ENCODE results near the gene KIT. TPM values are rescaled to one million over a fixed set of nuclear protein-coding genes. Genes with fewer than 3 reads are reported as not detected.

Gene KIT
- total RNA-seq, 1 donor from 2014 or later, result 28.5 TPM

- H3K27ac ChIP-seq, result no peak overlapping the region
- no peak overlapping the region for H3K4me3 ChIP-seq
- DNase-seq (no peak), ATAC-seq (no peak)
- H3K9me3 ChIP-seq, result no peaks in the 10 kb centered on the region
- H3K36me3 ChIP-seq, result no peaks in the 10 kb centered on the region
- H3K27me3 ChIP-seq (ENCODE audit: low read depth), result peaks cover 30% of the 10 kb centered on the region
- intact Hi-C loops (cut with DNase I), result no loop called here
- TF ChIP-seq CTCF (IDR thresholded peaks at IDR 0.05), result no peak
- H3K4me1 ChIP-seq, result peaks cover 25% of the 10 kb centered on the region
Measured at GRCh38 chr4:54662901-54663585, 5.3 kb downstream of the KIT start.

- TF ChIP-seq CTCF (IDR thresholded peaks at IDR 0.05), result no peak
- no peaks in the 10 kb centered on the region for H3K9me3 ChIP-seq
- H3K4me3 ChIP-seq, result no peak overlapping the region
- H3K27me3 ChIP-seq (ENCODE audit: low read depth), result peaks cover 19% of the 10 kb centered on the region
- intact Hi-C loops (cut with DNase I), result no loop called here
- no peak for DNase-seq
- H3K4me1 ChIP-seq, result peaks cover 11% of the 10 kb centered on the region
- ATAC-seq, result no peak
- H3K27ac ChIP-seq, result no peak overlapping the region
- H3K36me3 ChIP-seq, result no peaks in the 10 kb centered on the region
Measured at GRCh38 chr4:54664400-54664799, 6.6 kb downstream of the KIT start.

- ATAC-seq, result no peak
- Histone ChIP-seq H3K4me1 (no peaks in the 10 kb centered on the region), H3K9me3 (no peaks in the 10 kb centered on the region), H3K36me3 (no peaks in the 10 kb centered on the region), H3K27ac (no peak overlapping the region), H3K27me3 (ENCODE audit: low read depth) (no peaks in the 10 kb centered on the region), H3K4me3 (no peak overlapping the region)
- intact Hi-C loops (cut with DNase I), result no loop called here
- no peak for DNase-seq
- no peak for TF ChIP-seq CTCF (IDR thresholded peaks at IDR 0.05)
Measured at GRCh38 chr4:54668014-54668611, 10.4 kb downstream of the KIT start.

- DNase-seq (no peak), ATAC-seq (no peak)
- no peaks in the 10 kb centered on the region for H3K4me1 ChIP-seq
- no peaks in the 10 kb centered on the region for H3K36me3 ChIP-seq
- H3K27ac ChIP-seq, result no peak overlapping the region
- H3K9me3 ChIP-seq, result no peaks in the 10 kb centered on the region
- no peak for TF ChIP-seq CTCF (IDR thresholded peaks at IDR 0.05)
- intact Hi-C loops (cut with DNase I), result no loop called here
- no peaks in the 10 kb centered on the region for H3K27me3 ChIP-seq (ENCODE audit: low read depth)
- H3K4me3 ChIP-seq, result no peak overlapping the region
Measured at GRCh38 chr4:54669831-54670230, 12.1 kb downstream of the KIT start.

- no peak for TF ChIP-seq CTCF (IDR thresholded peaks at IDR 0.05)
- DNase-seq (no peak), ATAC-seq (no peak)
- no peaks in the 10 kb centered on the region for H3K36me3 ChIP-seq
- H3K27me3 ChIP-seq (ENCODE audit: low read depth), result no peaks in the 10 kb centered on the region
- H3K4me3 ChIP-seq, result no peak overlapping the region
- no peaks in the 10 kb centered on the region for H3K9me3 ChIP-seq
- intact Hi-C loops (cut with DNase I), result no loop called here
- no peaks in the 10 kb centered on the region for H3K4me1 ChIP-seq
- H3K27ac ChIP-seq, result no peak overlapping the region
Measured at GRCh38 chr4:54675721-54676461, 18.1 kb downstream of the KIT start.
